AG09309 (cell line): ENCODE data around the gene PRIM1.
A peak's percentile ranks its signal among the peaks of the same experiment; 100 is the strongest.
"Not testable (repeated sequence)": the region's sequence is repeated elsewhere in the genome, so short reads cannot be mapped to it uniquely, and the experiment has no call there.

Source experiments
- DNase-seq: peaks from one replicate; pipeline ENCODE4 v3.0.0-alpha.2; 2010; ENCODE audit warnings: low read depth
- H3K4me3 ChIP-seq: 2 replicates; pipeline ENCODE4 v1.5.1; 2011; ENCODE audit warnings: mild to moderate bottlenecking, low read depth, low read length, moderate library complexity; ENCODE audit not compliant: control insufficient read depth
- CTCF ChIP-seq: IDR thresholded peaks from 2 replicates; pipeline ENCODE4 v1.5.1; 2011; ENCODE audit warnings: mild to moderate bottlenecking, low read depth, low read length, inconsistent platforms; ENCODE audit not compliant: insufficient read depth, control insufficient read depth; ENCODE audit errors: missing control alignments

Gene PRIM1

DNA sequence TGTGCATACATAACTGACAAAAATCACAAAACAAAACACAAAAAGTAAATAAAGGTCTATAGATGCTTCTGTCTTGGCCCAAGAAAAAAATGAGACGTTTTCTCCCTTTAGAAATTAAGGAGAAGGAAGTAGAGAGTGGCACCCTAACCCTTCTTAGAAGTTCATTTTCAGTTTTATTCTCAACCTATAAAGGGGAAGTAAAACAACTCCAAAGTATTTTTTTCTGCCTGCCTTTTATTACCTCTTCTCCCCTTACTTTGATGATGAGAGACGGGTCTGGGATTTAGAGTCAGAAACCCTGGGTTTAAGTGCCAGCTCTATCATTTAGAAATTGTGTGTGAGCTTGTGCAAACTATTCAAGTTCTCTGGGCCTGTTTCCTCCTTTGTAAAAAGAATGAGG is 2.8 kb downstream of the PRIM1 start:
- DNase-seq: no peak
- no peak for TF ChIP-seq CTCF
- no peak overlapping the region for H3K4me3 ChIP-seq

GRCh38 chr12:56728139-56728861 is 23.8 kb downstream of the PRIM1 start:
- no peak for DNase-seq
- no peak overlapping the region for H3K4me3 ChIP-seq
- no peak for TF ChIP-seq CTCF

- not testable (repeated sequence) for DNase-seq, H3K4me3 ChIP-seq
Measured at GRCh38 chr12:56726196-56726675, 25.9 kb downstream of the PRIM1 start.

DNA sequence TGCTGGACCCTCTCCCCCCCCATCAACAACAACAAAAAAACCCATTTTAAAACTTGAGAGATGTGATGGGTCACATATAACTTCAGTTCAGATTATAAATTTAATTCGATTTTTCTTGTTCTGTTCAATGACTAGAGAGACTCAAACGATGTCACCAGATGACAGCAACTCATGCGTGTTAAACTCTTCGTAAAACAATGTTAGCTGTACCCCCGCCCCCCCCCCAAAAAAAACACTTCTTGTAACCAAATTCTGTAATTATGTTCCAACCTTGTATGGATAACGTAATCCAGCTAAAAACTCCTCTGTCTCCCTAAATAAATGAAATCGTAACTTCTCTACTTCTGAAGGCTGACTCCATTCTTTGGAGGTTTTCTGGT is 26.4 kb downstream of the PRIM1 start:
- peak overlapping the region; percentile 88 for H3K4me3 ChIP-seq
- no peak for DNase-seq
- no peak for TF ChIP-seq CTCF

- TF ChIP-seq CTCF: no peak
- peak; percentile 94 for DNase-seq
- H3K4me3 ChIP-seq: peak within 1 kb of the TSS; percentile 88
Measured at GRCh38 chr12:56724972-56725722, 27.0 kb downstream of the PRIM1 start, which contains the start of gene NACA. TSS of gene NACA (minus strand) at chr12:56725299. CDS start at chr12:56724521, 778 bp downstream.

DNA sequence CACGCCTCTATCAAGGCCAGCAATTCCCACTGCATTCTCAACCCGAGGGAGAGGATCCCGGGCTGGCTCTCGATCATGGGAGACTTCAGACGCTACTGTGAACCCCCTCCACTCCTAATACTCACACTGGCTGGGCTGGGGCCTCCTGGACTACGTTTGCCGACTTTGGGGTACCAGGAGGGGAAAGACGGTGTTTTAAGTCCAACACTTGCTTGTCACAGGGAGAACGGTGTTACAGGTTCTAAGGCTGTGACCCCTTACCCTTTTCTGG is 27.5 kb downstream of the PRIM1 start:
- peak overlapping the region; percentile 88 for H3K4me3 ChIP-seq
- no peak for TF ChIP-seq CTCF
- DNase-seq: no peak

GRCh38 chr12:56723889-56724700 is 28.0 kb downstream of the PRIM1 start:
- peak overlapping the region; percentile 88 for H3K4me3 ChIP-seq
- DNase-seq: peak; percentile 55
- TF ChIP-seq CTCF: no peak
